Forelimb muscle (tissue), 1 donor: ENCODE measurements around the gene NOX5. TPM values are rescaled to one million over a fixed set of nuclear protein-coding genes. Genes with fewer than 3 reads are reported as not detected.

Experiments
- DNase-seq: peaks from one replicate; pipeline ENCODE4 v3.0.0-alpha.2; 2013; ENCODE audit warnings: low read depth
- polyA plus RNA-seq: library from polyadenylated mRNA; unstranded; fragments of 120-200 nt; gene quantifications from one replicate; pipeline ENCODE4 v1.2.1, GENCODE V29; 2013; ENCODE audit not compliant: insufficient read length

NOX5 gene
- polyA plus RNA-seq, 1 donor, result 0.24 TPM

GRCh38 chr15:68991723-68992122 lies 22.8 kb upstream of the NOX5 start:
- DNase-seq, result no peak

- DNase-seq, result no peak
These were observed 21.8 kb upstream of the NOX5 start for GRCh38 chr15:68992696-68993095.

GRCh38 chr15:68993276-68993675 lies 21.2 kb upstream of the NOX5 start:
- no peak for DNase-seq

GRCh38 chr15:68994149-68994548 lies 20.3 kb upstream of the NOX5 start:
- no peak for DNase-seq

GRCh38 chr15:68994981-68995761 lies 19.3 kb upstream of the NOX5 start:
- DNase-seq, result no peak

- DNase-seq, result no peak
These were observed 17.4 kb upstream of the NOX5 start for GRCh38 chr15:68997050-68997449.

- DNase-seq, result no peak
These were observed 16.3 kb upstream of the NOX5 start for GRCh38 chr15:68997930-68998777.

- no peak for DNase-seq
These were observed 15.4 kb upstream of the NOX5 start for GRCh38 chr15:68999091-68999490.

GRCh38 chr15:69000091-69000490 lies 14.4 kb upstream of the NOX5 start:
- no peak for DNase-seq

GRCh38 chr15:69000725-69001503 lies 13.6 kb upstream of the NOX5 start:
- DNase-seq, result no peak

- DNase-seq, result no peak
These were observed 11.7 kb upstream of the NOX5 start for GRCh38 chr15:69002783-69003182.

- DNase-seq, result no peak
These were observed 10.5 kb upstream of the NOX5 start for GRCh38 chr15:69004011-69004410.

GRCh38 chr15:69008056-69008455 lies 6.4 kb upstream of the NOX5 start:
- DNase-seq, result no peak

GRCh38 chr15:69009341-69009740 lies 5.2 kb upstream of the NOX5 start:
- no peak for DNase-seq

GRCh38 chr15:69011641-69012040 lies 2.9 kb upstream of the NOX5 start:
- no peak for DNase-seq

- DNase-seq, result no peak
These were observed 1.6 kb upstream of the NOX5 start for GRCh38 chr15:69012761-69013364.

GRCh38 chr15:69013726-69014406 lies 629 bp upstream of the NOX5 start:
- DNase-seq, result no peak

GRCh38 chr15:69015591-69015990 lies 1.1 kb downstream of the NOX5 start:
- no peak for DNase-seq

- no peak for DNase-seq
These were observed 1.6 kb downstream of the NOX5 start for GRCh38 chr15:69016021-69016595.

- DNase-seq, result no peak
These were observed 3.5 kb downstream of the NOX5 start for GRCh38 chr15:69017978-69018377.

- no peak for DNase-seq
These were observed 4.5 kb downstream of the NOX5 start for GRCh38 chr15:69018951-69019350.
